Measurements from ENCODE around the gene STX10. TPM values are rescaled to one million over a fixed set of nuclear protein-coding genes. Genes with fewer than 3 reads are reported as not detected.

STX10 gene
- total and polyA plus RNA-seq, 9 of the 15 experiments (the other 6 are each of a cell fraction or from before 2014, with no cell fraction given) = 0.51 to 66.3 (median 31.0) TPM

DNA sequence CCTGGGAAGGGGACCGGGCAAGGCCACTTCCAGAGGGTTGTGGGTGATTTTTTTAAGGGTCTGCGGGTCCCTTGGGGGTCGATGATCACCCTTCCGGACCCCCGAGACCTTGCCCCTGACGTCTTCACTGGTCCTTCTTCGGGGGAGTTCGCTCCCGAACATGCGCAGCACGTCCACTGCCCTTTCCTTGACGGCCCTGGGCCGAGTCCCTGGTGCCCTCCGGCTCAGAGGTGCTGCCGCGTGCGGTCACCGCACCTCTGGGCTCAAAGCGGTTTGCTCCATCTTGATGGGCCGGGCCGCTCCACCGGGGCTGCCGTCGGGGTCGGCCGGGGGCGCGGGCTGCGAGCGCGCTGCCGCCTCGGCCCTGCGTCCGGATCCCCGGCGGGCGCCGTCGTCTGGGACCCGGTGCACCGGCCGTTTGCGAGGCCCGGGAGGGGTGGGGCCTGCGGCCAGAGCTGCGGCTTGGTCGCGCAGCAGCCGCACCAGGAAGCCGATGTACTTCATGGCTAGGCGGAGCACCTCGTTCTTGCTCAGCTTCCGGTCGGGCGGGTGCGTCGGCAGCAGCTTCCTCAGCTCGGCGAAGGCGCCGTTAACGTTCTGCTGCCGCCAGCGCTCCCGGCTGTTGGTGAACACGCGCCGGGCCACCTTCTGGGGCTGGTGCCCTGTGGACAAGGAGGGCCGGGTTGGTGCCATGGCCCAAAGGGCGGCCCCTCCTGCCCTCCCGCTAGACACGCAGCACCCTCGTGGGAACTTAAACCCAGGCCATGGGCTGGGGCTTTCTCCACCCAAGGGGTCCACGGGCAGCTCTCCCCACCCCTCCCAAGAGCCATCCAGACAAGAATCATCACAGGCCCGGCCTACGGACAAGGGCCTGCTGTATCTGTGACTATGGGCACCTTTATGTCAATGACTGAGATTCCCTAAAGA lies 50.8 kb downstream of the STX10 start (continued):
- TF ChIP-seq, protein P1, sequence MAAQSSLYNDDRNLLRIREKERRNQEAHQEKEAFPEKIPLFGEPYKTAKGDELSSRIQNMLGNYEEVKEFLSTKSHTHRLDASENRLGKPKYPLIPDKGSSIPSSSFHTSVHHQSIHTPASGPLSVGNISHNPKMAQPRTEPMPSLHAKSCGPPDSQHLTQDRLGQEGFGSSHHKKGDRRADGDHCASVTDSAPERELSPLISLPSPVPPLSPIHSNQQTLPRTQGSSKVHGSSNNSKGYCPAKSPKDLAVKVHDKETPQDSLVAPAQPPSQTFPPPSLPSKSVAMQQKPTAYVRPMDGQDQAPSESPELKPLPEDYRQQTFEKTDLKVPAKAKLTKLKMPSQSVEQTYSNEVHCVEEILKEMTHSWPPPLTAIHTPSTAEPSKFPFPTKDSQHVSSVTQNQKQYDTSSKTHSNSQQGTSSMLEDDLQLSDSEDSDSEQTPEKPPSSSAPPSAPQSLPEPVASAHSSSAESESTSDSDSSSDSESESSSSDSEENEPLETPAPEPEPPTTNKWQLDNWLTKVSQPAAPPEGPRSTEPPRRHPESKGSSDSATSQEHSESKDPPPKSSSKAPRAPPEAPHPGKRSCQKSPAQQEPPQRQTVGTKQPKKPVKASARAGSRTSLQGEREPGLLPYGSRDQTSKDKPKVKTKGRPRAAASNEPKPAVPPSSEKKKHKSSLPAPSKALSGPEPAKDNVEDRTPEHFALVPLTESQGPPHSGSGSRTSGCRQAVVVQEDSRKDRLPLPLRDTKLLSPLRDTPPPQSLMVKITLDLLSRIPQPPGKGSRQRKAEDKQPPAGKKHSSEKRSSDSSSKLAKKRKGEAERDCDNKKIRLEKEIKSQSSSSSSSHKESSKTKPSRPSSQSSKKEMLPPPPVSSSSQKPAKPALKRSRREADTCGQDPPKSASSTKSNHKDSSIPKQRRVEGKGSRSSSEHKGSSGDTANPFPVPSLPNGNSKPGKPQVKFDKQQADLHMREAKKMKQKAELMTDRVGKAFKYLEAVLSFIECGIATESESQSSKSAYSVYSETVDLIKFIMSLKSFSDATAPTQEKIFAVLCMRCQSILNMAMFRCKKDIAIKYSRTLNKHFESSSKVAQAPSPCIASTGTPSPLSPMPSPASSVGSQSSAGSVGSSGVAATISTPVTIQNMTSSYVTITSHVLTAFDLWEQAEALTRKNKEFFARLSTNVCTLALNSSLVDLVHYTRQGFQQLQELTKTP (IDR thresholded peaks at IDR 0.05; ENCODE audit: low read depth in 1 of 2, partially characterized antibody in 2 of 2) = no peak
- peak; percentile 80 for TF ChIP-seq GATAD2B (IDR thresholded peaks at IDR 0.05; ENCODE audit: borderline replicate concordance)

All from K562 (cell line).